DND-41 (cell line): Measurements from ENCODE around the gene GRB2.
A peak's percentile ranks its signal among the peaks of the same experiment; 100 is the strongest.
"Not testable (repeated sequence)": the region's sequence is repeated elsewhere in the genome, so short reads cannot be mapped to it uniquely, and the experiment has no call there.

ENCODE experiments used
- ATAC-seq: fragments of 200-7000 bp; cut with Tn5 transposase; 3 replicates; pipeline ENCODE4 v1.9.1; 2021; ENCODE audit warnings: low read depth; ENCODE audit not compliant: insufficient read depth
- DNase-seq: peaks from one replicate; pipeline ENCODE4 v3.0.0-alpha.2; 2020
- H2AFZ ChIP-seq: 2 replicates; pipeline ENCODE4 v1.6.0; 2012; ENCODE audit warnings: low read depth, low read length
- H3K27ac ChIP-seq: 2 replicates; pipeline ENCODE4 v1.5.1; 2012; ENCODE audit warnings: low read length, inconsistent platforms
- H3K27me3 ChIP-seq: fragments of 200-600 bp; sonication (generic); 2 replicates; pipeline ENCODE4 v1.6.0; 2012; ENCODE audit warnings: low read length, mild to moderate bottlenecking, inconsistent platforms; ENCODE audit not compliant: insufficient read depth, poor library complexity
- H3K36me3 ChIP-seq: 2 replicates; pipeline ENCODE4 v1.5.1; 2012; ENCODE audit warnings: low read length, inconsistent platforms; ENCODE audit not compliant: insufficient read depth
- H3K4me1 ChIP-seq: 2 replicates; pipeline ENCODE4 v1.5.1; 2012; ENCODE audit warnings: mild to moderate bottlenecking, low read length; ENCODE audit not compliant: insufficient read depth
- H3K4me2 ChIP-seq: 2 replicates; pipeline ENCODE4 v1.6.0; 2012; ENCODE audit warnings: mild to moderate bottlenecking, moderate library complexity, low read length, inconsistent platforms; ENCODE audit not compliant: insufficient read depth
- H3K4me3 ChIP-seq, 2 experiments: fragments of 200-600 bp in 1 of 2; shearing (Covaris generic) in 1 of 2; 2 replicates each; pipeline ENCODE4 v1.5.1; 2012 to 2016; ENCODE audit warnings: inconsistent platforms in 2 of 2, low read length in 2 of 2, mild to moderate bottlenecking in 2 of 2, low read depth in 1 of 2, moderate library complexity in 1 of 2
- H3K79me2 ChIP-seq: 2 replicates; pipeline ENCODE4 v1.6.0; 2012; ENCODE audit warnings: low read length, inconsistent platforms; ENCODE audit not compliant: insufficient read depth
- H3K9ac ChIP-seq: 2 replicates; pipeline ENCODE4 v1.6.0; 2012; ENCODE audit warnings: low read depth, mild to moderate bottlenecking, inconsistent platforms, low read length, moderate library complexity
- H3K9me3 ChIP-seq: 2 replicates; pipeline ENCODE4 v1.5.1; 2012; ENCODE audit warnings: low read length, moderate library complexity, mild to moderate bottlenecking, inconsistent platforms; ENCODE audit not compliant: insufficient read depth, severe bottlenecking
- H4K20me1 ChIP-seq: 2 replicates; pipeline ENCODE4 v1.6.0; 2012; ENCODE audit warnings: low read length; ENCODE audit not compliant: insufficient read depth
- EZH2 ChIP-seq: IDR thresholded peaks from 3 replicates; pipeline ENCODE4 v1.6.1; 2012; ENCODE audit warnings: borderline replicate concordance, low read depth, mild to moderate bottlenecking, moderate library complexity, low read length, inconsistent platforms; ENCODE audit not compliant: severe bottlenecking
- TF ChIP-seq, protein P1 (sequence below): IDR thresholded peaks from 2 replicates; pipeline ENCODE4 v1.5.1; 2012; ENCODE audit warnings: borderline replicate concordance, low read length, moderate library complexity, mild to moderate bottlenecking; ENCODE audit not compliant: poor library complexity, severe bottlenecking; ENCODE audit errors: extremely low read depth

GRB2 gene

DNA sequence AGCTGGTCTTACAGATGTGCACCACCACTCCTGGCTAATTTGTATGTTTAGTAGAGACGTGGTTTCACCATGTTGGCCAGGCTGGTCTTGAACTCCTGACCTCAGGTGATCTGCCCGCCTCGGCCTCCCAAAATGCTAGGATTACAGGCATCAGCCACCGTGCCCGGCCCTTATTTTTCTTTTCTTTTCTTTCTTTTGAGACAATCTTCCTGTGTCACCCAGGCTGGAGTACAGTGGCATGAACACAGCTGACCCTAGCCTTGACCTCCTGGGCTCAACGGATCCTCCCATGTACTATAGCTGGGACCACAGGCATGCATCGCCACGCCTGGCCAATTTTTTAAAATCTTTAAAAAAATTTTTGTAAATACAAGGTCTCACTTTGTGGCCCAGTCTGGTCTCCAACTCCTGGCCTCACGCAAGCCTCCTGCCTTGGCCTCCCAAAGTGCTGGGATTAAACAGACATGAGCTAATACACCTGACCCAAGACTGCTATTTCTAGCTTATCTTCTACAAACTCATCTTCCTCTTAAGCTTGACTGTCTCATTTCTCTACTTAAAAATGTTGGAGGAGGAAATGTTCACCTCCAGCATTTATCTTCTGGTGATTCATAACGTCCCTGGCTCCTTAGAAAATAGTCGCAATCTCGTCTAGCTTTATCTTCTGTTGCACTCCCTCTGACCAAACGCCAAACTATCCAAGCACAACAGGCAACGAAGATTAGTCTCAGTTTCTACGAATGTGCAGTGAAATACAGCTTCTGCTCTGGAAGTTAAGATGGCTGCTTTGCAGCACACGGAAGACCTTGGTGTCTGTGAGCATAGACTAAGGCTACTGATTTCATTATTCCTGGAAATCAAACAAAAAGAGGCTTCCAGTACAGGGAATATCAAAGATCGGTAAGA, 42.7 kb upstream of the GRB2 start:
- H3K9ac ChIP-seq = no peak overlapping the region
- DNase-seq (no peak), ATAC-seq (no peak)
- H3K36me3 ChIP-seq = no peaks in the 10 kb centered on the region
- H3K4me3 ChIP-seq = no peak overlapping the region
- no peak overlapping the region for H3K4me2 ChIP-seq
- no peaks in the 10 kb centered on the region for H3K9me3 ChIP-seq
- no peaks in the 10 kb centered on the region for H3K79me2 ChIP-seq
- peak overlapping the region; percentile 10; the same call in 1 of the 2 replicates for H2AFZ ChIP-seq
- H3K27ac ChIP-seq = no peak overlapping the region
- no peaks in the 10 kb centered on the region for H3K4me1 ChIP-seq
- no peaks in the 10 kb centered on the region for H3K27me3 ChIP-seq
- TF ChIP-seq, protein P1, sequence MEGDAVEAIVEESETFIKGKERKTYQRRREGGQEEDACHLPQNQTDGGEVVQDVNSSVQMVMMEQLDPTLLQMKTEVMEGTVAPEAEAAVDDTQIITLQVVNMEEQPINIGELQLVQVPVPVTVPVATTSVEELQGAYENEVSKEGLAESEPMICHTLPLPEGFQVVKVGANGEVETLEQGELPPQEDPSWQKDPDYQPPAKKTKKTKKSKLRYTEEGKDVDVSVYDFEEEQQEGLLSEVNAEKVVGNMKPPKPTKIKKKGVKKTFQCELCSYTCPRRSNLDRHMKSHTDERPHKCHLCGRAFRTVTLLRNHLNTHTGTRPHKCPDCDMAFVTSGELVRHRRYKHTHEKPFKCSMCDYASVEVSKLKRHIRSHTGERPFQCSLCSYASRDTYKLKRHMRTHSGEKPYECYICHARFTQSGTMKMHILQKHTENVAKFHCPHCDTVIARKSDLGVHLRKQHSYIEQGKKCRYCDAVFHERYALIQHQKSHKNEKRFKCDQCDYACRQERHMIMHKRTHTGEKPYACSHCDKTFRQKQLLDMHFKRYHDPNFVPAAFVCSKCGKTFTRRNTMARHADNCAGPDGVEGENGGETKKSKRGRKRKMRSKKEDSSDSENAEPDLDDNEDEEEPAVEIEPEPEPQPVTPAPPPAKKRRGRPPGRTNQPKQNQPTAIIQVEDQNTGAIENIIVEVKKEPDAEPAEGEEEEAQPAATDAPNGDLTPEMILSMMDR = no peak
- TF ChIP-seq EZH2 = no peak
- H4K20me1 ChIP-seq = no peaks in the 10 kb centered on the region

GRCh38 chr17:75445896-75446295, 40.4 kb upstream of the GRB2 start:
- H3K27me3 ChIP-seq, H3K4me1 ChIP-seq, H3K36me3 ChIP-seq, ATAC-seq, H3K27ac ChIP-seq, H3K4me3 ChIP-seq, H4K20me1 ChIP-seq, H3K9ac ChIP-seq, H3K9me3 ChIP-seq, H3K4me2 ChIP-seq, H3K79me2 ChIP-seq, H2AFZ ChIP-seq, DNase-seq: not testable (repeated sequence)

- no peaks in the 10 kb centered on the region for H3K36me3 ChIP-seq
- no peak for ATAC-seq
- no peak overlapping the region for H3K4me3 ChIP-seq
- DNase-seq = no peak
- no peak overlapping the region for H3K9ac ChIP-seq
- no peaks in the 10 kb centered on the region for H3K4me1 ChIP-seq
- no peaks in the 10 kb centered on the region for H3K9me3 ChIP-seq
- no peaks in the 10 kb centered on the region for H3K27me3 ChIP-seq
- H2AFZ ChIP-seq = no peak overlapping the region
- no peak overlapping the region for H3K4me2 ChIP-seq
- no peaks in the 10 kb centered on the region for H4K20me1 ChIP-seq
- no peak overlapping the region for H3K27ac ChIP-seq
- H3K79me2 ChIP-seq = no peaks in the 10 kb centered on the region
- TF ChIP-seq EZH2 = no peak
- TF ChIP-seq, protein P1 = no peak
These were observed 39.8 kb upstream of the GRB2 start for GRCh38 chr17:75445296-75445695.

GRCh38 chr17:75442168-75443103, 37.0 kb upstream of the GRB2 start:
- Histone ChIP-seq H3K9me3 (no peaks in the 10 kb centered on the region), H3K4me1 (no peaks in the 10 kb centered on the region), H3K27ac (no peak overlapping the region), H3K79me2 (no peaks in the 10 kb centered on the region), H3K4me2 (no peak overlapping the region), H3K27me3 (no peaks in the 10 kb centered on the region), H3K4me3 (no peak overlapping the region), H4K20me1 (no peaks in the 10 kb centered on the region), H3K36me3 (no peaks in the 10 kb centered on the region), H2AFZ (no peak overlapping the region), H3K9ac (no peak overlapping the region)
- TF ChIP-seq, protein P1 = no peak
- no peak for TF ChIP-seq EZH2
- no peak for DNase-seq
- no peak for ATAC-seq
